Tibial nerve (tissue), 4 donors: ENCODE measurements around the gene ADCY3. TPM values are rescaled to one million over a fixed set of nuclear protein-coding genes. Genes with fewer than 3 reads are reported as not detected.

Experiments used
- DNase-seq, 2 donors: peaks; one replicate each; pipeline ENCODE4 v3.0.0-alpha.2; 2019; ENCODE audit warnings: low spot score in 2 of 2
- H3K27ac ChIP-seq, 4 donors: fragments of 200-600 bp; sonication (generic) in 3 of 4; one replicate each; pipeline ENCODE4 v1.5.1; 2017 to 2019; ENCODE audit warnings: mild to moderate bottlenecking in 1 of 4
- H3K27me3 ChIP-seq, 2 donors: fragments of 200-600 bp; sonication (generic) in 1 of 2; one replicate each; pipeline versions ENCODE4 v1.5.1 to v1.6.0; 2017 to 2019
- H3K36me3 ChIP-seq, 3 donors: fragments of 200-600 bp; sonication (generic); one replicate each; pipeline ENCODE4 v1.5.1; 2018 to 2019
- H3K4me1 ChIP-seq, 4 donors: fragments of 200-600 bp; sonication (generic) in 3 of 4; one replicate each; pipeline ENCODE4 v1.5.1; 2017 to 2019
- H3K4me3 ChIP-seq, 4 donors: fragments of 200-600 bp; sonication (generic) in 3 of 4; one replicate each; pipeline ENCODE4 v1.5.1; 2017 to 2019; ENCODE audit warnings: mild to moderate bottlenecking in 1 of 4, moderate library complexity in 1 of 4
- H3K9me3 ChIP-seq, 4 donors: fragments of 200-600 bp; sonication (generic) in 3 of 4; one replicate each; pipeline ENCODE4 v1.5.1; 2017 to 2019
- CTCF ChIP-seq, 5 experiments: fragments of 200-600 bp in 3 of 5; fragments of 450-650 bp in 2 of 5; sonication (generic) in 3 of 5; IDR thresholded peaks; one replicate each; pipeline ENCODE4 v1.5.1; 2016 to 2019; ENCODE audit warnings: antibody characterized with exemption in 5 of 5, mild to moderate bottlenecking in 3 of 5, moderate library complexity in 2 of 5
- EP300 ChIP-seq, 2 donors: sonication (generic); formaldehyde crosslinking; IDR thresholded peaks; one replicate each; pipeline ENCODE4 v1.6.1; 2017; ENCODE audit warnings: antibody characterized with exemption in 2 of 2, mild to moderate bottlenecking in 1 of 2
- POLR2A ChIP-seq, 2 donors: fragments of 450-650 bp; IDR thresholded peaks; one replicate each; pipeline ENCODE4 v1.6.1; 2017; ENCODE audit warnings: antibody characterized with exemption in 2 of 2, mild to moderate bottlenecking in 2 of 2, moderate library complexity in 2 of 2
- WGBS, 2 donors: methylation state at CpG; one replicate each; pipeline ENCODE4 v1.1.5; 2018; 5-methylcytosine and 5-hydroxymethylcytosine counted together
- total RNA-seq, 4 donors: library from RNA; depleted of rRNA; stranded (reverse); fragments of >200 nt; gene quantifications; one replicate each; pipeline ENCODE4 v1.1.0, GENCODE V29; 2016

ADCY3 gene
- total RNA-seq, 4 donors from 2014 or later: 145 to 393 (median 207) TPM

- Histone ChIP-seq H3K4me3 (no peak overlapping the region), H3K4me1 (peaks cover 0 to 31% (median 14%) of the 10 kb centered on the region in 4 donors), H3K36me3 (no peaks in the 10 kb centered on the region), H3K27ac (peak overlapping the region in 2 of 4 donors; percentile 55 to 95), H3K9me3 (no peaks in the 10 kb centered on the region), H3K27me3 (no peaks in the 10 kb centered on the region)
- DNase-seq: no peak
- 93 to 96% methylated on average over 5 of the region's 5 CpGs for WGBS, 2 donors
- TF ChIP-seq POLR2A (IDR thresholded peaks at IDR 0.05): no peak
- TF ChIP-seq EP300 (IDR thresholded peaks at IDR 0.05): no peak
- no peak for TF ChIP-seq CTCF (IDR thresholded peaks at IDR 0.05)
These were observed 4.2 kb upstream of the ADCY3 start for GRCh38 chr2:24924266-24924665.

- Histone ChIP-seq H3K4me3 (no peak overlapping the region), H3K36me3 (peaks cover 0 to 2% (median 0%) of the 10 kb centered on the region in 3 donors), H3K27me3 (no peaks in the 10 kb centered on the region), H3K4me1 (peaks cover 0 to 42% (median 21%) of the 10 kb centered on the region in 4 donors), H3K9me3 (no peaks in the 10 kb centered on the region), H3K27ac (peak overlapping the region in 2 of 4 donors; percentile 13 to 95)
- no peak for DNase-seq
- TF ChIP-seq CTCF (IDR thresholded peaks at IDR 0.05) (no peak), EP300 (IDR thresholded peaks at IDR 0.05) (no peak), POLR2A (IDR thresholded peaks at IDR 0.05) (no peak)
- WGBS, 2 donors: 97 to 99% methylated on average over 10 of the region's 10 CpGs
These were observed 3.1 kb upstream of the ADCY3 start for GRCh38 chr2:24923106-24923505.

DNA sequence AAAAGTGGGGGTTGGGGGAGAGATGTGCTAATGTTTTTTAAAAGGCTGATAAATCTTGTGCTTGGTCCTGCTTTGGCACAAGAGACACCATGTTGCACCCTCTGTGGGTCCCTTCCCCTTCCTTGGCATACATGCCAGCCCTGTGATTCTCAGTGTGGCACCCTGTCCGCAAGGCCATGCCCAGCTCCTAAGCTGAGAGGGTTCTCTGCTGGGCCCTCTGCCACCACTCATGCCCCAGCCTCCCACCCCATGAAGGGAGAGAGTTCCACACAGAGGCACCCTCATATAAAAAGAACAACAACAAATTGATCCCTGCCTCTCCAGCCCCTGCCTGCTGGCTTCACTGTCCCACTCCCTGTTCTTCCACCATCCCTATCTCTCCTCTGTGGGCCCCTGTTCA is 2.5 kb upstream of the ADCY3 start:
- no peak for DNase-seq

DNA sequence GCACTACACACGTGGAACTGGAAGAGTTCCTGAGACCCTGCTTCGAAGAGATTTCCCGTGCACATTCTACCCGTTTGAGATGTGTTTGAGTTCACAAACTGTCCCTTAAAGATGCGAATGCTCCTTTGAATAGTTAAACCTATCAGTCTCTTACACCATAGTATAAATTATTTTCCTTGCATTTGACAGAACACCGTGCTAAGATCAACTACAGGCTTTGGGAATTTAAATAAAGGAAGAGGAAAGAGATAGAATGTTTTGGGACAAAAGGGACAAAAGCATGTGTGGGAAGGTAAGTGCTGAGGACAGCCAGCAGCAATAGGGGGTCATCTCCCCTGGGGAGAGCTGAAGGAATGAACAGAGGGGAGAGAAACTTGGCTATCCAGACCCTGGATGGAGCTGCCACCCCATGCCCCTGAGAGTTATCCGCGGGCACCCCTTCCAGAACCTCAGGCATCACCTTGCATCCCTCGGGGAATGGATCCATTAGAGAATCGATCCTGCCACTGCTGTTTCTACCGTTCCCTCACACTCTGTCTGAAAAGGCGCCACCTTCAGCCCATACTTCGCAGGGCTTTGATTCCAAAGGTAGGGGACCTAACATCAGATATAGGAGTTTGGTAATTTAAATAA is 888 bp upstream of the ADCY3 start:
- 41 to 48% methylated on average over 13 of the region's 13 CpGs for whole genome bisulfite sequencing, 2 donors
- TF ChIP-seq CTCF (IDR thresholded peaks at IDR 0.05): no peak
- TF ChIP-seq EP300 (IDR thresholded peaks at IDR 0.05): no peak
- TF ChIP-seq POLR2A (IDR thresholded peaks at IDR 0.05): no peak
- H3K27me3 ChIP-seq: no peaks in the 10 kb centered on the region
- peak overlapping the region; percentile 78 to 95 (median 88) for H3K27ac ChIP-seq
- peaks cover 0 to 44% (median 32%) of the 10 kb centered on the region in 4 donors for H3K4me1 ChIP-seq
- H3K4me3 ChIP-seq: peak overlapping the region; percentile 57 to 90 (median 82)
- peaks cover 0 to 13% (median 0%) of the 10 kb centered on the region in 3 donors for H3K36me3 ChIP-seq
- no peak for DNase-seq
- no peaks in the 10 kb centered on the region for H3K9me3 ChIP-seq

More for the DNA sequence above, 2.5 kb upstream of the ADCY3 start:
- peaks cover 0 to 7% (median 0%) of the 10 kb centered on the region in 3 donors for H3K36me3 ChIP-seq
- peak overlapping the region in 2 of 4 donors; percentile 13 to 95 for H3K27ac ChIP-seq
- no peak overlapping the region for H3K4me3 ChIP-seq
- no peak for TF ChIP-seq POLR2A (IDR thresholded peaks at IDR 0.05)
- TF ChIP-seq CTCF (IDR thresholded peaks at IDR 0.05): no peak
- no peak for TF ChIP-seq EP300 (IDR thresholded peaks at IDR 0.05)
- H3K9me3 ChIP-seq: no peaks in the 10 kb centered on the region
- 88 to 91% methylated on average over 1 of the region's 1 CpG for WGBS, 2 donors
- peaks cover 0 to 44% (median 24%) of the 10 kb centered on the region in 4 donors for H3K4me1 ChIP-seq
- H3K27me3 ChIP-seq: no peaks in the 10 kb centered on the region

DNA sequence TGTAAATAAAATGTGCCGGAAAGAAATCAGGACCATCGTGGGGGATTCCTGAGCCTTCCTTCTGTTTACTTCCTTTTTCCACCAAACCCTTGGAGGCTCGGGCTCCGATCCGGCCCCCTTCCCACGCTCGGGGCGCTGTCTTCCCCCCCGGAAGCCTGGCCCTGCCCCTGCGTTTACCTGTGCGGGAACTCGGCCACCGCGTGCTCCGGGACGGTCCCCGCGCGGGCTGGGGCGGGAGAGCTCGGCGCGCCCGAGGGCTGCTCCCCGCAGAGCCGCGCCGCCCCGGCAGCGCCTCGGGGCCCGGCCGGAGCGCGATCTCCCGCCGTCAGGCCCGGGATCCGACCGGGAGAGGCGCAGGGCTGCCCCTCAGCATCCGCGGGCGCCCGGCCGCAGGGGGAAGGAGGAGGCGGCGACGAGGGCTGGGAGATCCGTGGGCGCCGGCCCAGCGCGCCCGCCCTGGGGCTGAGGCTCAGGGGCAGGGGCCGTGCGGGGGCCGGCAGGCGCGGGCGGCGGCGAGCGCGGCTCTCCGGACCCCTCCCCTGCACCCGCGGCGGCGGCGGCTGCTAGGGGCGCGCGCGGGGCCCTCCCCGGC is 435 bp downstream of the ADCY3 start:
- WGBS, 2 donors: 0 to 2% methylated on average over 19 to 47 of the region's 76 CpGs
- DNase-seq: no peak
- Histone ChIP-seq H3K27me3 (no peaks in the 10 kb centered on the region), H3K36me3 (peaks cover 0 to 16% (median 0%) of the 10 kb centered on the region in 3 donors), H3K9me3 (no peaks in the 10 kb centered on the region), H3K4me1 (peaks cover 0 to 58% (median 44%) of the 10 kb centered on the region in 4 donors), H3K4me3 (peak overlapping the region; percentile 52 to 90 (median 72)), H3K27ac (peak overlapping the region; percentile 71 to 95 (median 84))
- no peak for TF ChIP-seq POLR2A (IDR thresholded peaks at IDR 0.05)
